GM10266 (cell line): ENCODE data around the gene XXYLT1.

Experiments
- DNase-seq: peaks from one replicate; pipeline ENCODE4 v3.0.0; 2012; ENCODE audit errors: extremely low spot score
- TF ChIP-seq, protein P1 (sequence below): IDR thresholded peaks from 2 replicates; pipeline ENCODE4 v1.5.1; 2012; ENCODE audit warnings: mild to moderate bottlenecking, low read depth; ENCODE audit not compliant: control insufficient read depth, insufficient read depth; ENCODE audit errors: missing control alignments

Gene XXYLT1

DNA sequence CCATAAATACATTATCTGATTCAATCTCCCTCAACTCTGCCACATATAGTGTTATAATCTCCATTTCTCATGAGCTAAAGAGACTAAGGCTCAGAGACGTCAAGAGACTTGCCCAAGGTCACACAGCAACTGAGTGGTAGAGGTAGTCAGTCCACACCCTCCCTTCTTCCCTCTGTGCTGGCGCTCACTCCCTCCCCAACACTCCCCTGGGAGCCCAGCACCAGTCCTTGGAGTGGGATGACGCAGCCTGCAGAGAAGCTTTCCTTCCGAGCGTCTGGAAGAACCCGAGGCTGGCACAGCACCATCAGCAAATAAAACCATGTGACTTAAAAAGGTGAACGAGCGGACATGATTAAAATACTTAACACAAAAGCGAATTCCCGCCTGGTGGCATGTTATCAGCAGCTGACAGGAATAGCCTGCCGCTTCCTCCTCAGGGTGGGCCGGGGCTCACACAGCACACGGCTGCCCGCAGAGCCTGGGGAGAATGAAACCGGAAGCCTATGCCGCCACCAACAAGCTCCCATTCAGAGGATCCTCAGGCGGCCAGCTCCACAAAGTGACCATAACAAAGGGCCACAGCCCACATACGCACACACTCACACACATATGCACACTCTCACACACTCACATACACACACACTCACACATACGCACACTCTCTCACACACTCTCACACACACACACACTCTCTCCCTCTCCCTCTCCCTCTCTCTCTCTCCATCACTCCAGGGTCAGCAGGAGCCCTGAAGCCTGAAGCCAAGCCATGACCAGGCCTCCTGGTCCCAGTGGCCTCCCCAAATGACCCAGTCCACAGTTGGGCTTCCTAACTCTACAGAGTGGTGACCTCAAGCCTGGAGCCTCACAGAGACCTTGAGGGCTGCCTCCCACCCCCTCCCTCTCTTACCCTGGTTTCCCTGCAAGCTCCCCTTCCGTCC is 120.5 kb downstream of the XXYLT1 start:
- TF ChIP-seq, protein P1, sequence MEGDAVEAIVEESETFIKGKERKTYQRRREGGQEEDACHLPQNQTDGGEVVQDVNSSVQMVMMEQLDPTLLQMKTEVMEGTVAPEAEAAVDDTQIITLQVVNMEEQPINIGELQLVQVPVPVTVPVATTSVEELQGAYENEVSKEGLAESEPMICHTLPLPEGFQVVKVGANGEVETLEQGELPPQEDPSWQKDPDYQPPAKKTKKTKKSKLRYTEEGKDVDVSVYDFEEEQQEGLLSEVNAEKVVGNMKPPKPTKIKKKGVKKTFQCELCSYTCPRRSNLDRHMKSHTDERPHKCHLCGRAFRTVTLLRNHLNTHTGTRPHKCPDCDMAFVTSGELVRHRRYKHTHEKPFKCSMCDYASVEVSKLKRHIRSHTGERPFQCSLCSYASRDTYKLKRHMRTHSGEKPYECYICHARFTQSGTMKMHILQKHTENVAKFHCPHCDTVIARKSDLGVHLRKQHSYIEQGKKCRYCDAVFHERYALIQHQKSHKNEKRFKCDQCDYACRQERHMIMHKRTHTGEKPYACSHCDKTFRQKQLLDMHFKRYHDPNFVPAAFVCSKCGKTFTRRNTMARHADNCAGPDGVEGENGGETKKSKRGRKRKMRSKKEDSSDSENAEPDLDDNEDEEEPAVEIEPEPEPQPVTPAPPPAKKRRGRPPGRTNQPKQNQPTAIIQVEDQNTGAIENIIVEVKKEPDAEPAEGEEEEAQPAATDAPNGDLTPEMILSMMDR, result no peak
- DNase-seq, result peak; percentile 55

DNA sequence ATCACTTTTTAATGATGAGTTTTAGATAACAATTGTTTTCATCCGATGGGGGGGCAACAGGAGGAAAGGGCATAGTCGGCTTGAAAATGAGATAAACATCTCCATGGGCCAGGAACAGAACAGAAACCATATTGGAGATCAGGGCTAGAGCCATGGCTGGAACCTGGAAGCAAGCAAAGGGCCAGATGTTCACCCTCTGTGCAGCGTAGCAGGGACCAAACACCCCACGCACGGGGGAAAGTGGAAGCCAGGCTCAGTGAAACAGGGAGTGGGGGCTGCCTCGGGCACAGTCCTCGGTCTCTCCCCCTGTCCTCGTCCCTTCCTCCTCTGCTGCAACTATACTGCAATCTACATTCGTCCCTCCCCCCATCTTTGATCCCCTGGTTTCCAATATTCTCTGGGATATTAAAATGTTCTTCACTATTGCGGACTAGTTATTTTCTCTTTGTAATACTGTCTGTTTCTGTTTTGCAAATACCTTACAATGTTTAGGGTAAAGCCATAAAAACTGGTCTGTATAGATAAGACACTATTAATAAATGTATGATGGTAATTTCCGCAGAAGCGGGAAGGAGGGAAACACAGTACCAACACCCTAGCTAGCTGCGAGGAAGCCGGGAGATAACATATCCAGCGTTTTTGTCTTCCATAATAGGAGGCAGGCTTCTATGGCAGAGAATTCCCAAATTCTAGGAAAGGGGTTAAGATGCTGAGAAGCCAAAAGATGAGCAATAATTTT is 121.5 kb downstream of the XXYLT1 start:
- DNase-seq, result no peak
- TF ChIP-seq, protein P1, result no peak

DNA sequence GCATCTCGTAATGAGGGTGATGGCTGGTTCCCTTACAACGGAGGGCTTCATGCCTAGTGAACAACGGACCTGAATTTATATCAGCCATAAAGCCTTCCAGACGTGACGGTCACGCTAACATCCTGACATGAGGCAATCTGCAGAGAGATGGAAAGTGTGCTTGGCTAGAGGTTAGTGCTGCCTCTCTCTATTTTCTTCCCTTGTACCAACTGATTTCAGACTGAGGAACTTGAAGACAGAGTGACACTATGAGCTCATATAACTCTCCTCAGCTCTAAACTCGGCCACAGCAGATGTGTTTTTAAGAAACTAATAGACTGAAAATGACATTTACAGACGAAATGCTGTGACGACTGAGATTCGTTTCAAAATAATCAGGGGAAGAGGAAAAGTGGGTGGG is 122.4 kb downstream of the XXYLT1 start:
- DNase-seq, result no peak
- TF ChIP-seq, protein P1, result no peak

DNA sequence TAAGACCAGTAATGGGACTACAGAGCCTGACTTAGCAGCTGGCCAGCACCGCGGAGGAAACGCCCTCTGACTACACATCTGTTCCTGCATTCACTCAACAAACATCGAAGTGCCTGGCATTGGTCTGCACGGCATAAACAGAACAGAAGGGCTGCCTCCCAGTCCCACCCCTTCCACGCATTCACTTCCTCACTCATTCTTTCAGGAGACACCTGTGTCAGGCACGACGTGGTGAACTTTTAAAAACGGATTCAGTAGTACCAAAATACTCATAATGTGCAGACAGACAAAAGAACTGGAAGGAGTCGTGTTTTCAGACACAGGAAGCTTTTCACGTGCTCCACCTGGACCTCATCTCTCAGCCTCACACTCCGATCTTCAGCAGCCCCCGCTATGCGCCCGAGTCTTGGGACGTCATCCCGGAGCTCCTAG is 123.3 kb downstream of the XXYLT1 start:
- TF ChIP-seq, protein P1, result no peak
- DNase-seq, result peak; percentile 91

DNA sequence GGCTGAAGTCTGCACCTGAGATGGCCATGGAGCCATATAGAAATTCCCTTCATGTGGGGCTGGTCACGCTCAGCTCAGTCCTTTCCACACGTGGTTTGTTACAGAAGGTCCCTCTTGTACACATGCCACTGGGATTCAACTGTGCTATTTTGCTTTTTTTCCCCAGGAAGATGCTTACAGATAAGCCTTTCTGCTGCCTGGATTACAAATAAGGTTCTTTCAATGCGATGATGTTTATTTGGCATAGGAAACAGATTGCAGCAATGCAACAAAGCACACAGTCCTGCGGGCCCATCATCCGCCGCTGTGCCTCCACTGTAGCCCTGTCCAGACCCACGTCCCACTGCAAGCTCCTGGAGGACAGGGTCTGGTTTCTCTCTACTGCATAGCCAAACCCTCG is 124.8 kb downstream of the XXYLT1 start:
- TF ChIP-seq, protein P1, result no peak
- DNase-seq, result no peak

DNA sequence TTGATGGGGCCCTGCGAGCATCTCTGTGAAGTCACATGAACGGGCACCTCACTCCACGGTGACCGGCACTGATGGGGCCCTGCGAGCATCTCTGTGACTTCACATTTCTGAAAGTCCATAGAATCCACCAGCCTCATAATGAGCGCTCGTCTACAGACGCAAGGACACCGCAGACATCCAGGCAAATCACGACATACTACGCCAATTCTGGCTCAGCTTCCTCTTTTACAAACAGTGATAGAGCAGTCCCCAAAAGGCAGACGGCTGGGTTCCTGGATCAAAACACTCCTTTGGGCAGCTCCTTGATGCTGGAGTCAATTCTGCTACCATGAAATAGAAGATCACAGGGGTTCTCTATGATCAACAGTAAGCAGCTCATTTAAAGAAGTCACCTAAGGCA is 125.4 kb downstream of the XXYLT1 start:
- TF ChIP-seq, protein P1, result no peak
- DNase-seq, result no peak
